DMS 273 treated with DMSO at 0.1 percent for 48 hours (cell line): Measurements from ENCODE around the gene SIGLEC10.

Source experiments
- DNase-seq: peaks from one replicate; lab custom pipeline; 2025; lab: John Stamatoyannopoulos, UW

SIGLEC10 gene

GRCh38 chr19:51365965-51366388 lies 51.5 kb downstream of the SIGLEC10 start, which contains the start of gene ETFB:
ETFB (minus strand) TSS chr19:51366388; CDS start chr19:51366326, 62 bp downstream.
- DNase-seq = no peak

GRCh38 chr19:51365211-51365964 lies 52.1 kb downstream of the SIGLEC10 start:
- no peak for DNase-seq

DNA sequence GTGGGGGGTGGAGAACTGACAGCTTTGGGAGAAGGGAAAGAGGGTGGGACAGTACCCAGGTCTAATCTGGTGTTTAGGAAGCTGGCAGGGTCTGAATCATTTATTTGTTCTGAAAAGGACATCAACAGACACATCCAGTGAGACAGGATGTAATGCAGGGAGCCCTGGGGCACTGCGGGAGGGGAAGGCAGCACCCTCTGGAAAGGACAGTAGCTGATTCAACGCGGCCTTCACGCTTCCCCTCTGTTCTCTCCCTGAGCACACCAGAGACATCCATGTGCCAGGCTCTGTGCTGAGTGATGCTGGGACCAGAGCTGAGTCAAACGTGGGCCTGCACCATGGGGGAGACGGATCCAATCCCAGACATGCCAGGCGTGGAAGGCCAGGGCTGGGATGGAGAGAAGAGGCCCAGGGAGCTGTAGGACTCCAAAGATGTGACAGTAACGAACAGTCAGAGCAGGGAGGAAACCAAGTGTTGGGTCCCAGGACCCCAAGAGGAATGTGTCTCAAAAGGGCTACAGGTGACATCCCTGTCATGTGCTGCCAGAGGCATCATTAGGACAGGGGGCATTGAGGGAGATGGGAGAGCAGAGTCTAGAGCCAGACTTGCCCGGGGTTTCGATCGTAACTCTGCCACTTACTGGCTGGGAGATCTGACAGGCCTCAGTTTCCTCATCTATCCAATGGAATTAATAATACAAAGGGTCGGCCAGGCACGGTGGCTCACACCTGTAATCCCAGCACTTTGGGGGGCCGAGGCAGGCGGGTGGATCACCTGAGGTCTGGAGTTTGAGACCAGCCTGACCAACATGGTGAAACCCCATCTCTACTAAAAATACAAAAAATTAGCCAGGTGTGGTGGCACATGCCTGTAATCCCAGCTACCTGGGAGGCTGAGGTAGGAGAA lies 53.0 kb downstream of the SIGLEC10 start:
- DNase-seq = no peak

DNA sequence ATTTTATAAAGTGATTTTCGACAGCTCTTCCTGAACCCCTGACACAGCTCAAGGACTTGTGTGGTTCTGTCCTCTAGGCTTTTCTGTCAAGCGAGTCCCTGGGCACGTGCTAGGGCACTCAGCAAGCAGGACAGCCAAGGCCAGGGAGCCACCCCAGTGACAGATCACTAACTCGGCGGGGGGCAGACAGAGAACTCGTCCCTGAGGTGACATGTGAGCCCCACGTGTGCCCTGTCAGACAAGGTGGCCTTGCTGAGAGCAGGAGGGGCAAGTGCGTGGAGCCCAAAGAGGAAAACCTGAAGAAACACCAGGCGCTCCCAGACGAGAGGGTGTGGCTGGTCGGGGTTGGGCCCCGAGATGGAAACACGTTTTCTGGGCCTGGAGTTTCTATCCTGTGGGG lies 56.2 kb downstream of the SIGLEC10 start:
- no peak for DNase-seq
